Neutrophil (primary cell): ENCODE data around the gene MYH3.

ENCODE experiments used
- H3K27ac ChIP-seq: fragments of 200-600 bp; sonication (generic); 2 replicates; pipeline ENCODE4 v1.5.1; 2016; ENCODE audit warnings: mild to moderate bottlenecking, moderate library complexity
- H3K27me3 ChIP-seq: fragments of 200-600 bp; sonication (generic); 2 replicates; pipeline ENCODE4 v1.6.0; 2016; ENCODE audit warnings: mild to moderate bottlenecking
- H3K36me3 ChIP-seq: fragments of 200-600 bp; sonication (generic); 2 replicates; pipeline ENCODE4 v1.5.1; 2017
- H3K4me1 ChIP-seq, 2 experiments: fragments of 200-600 bp in 1 of 2; sonication (generic) in 1 of 2; 1 replicate in 1 of 2; 2 replicates in 1 of 2; pipeline versions ENCODE4 v1.5.1 to v1.6.1; 2013 to 2016; ENCODE audit warnings: low read depth in 1 of 2, low read length in 1 of 2, mild to moderate bottlenecking in 1 of 2, moderate library complexity in 1 of 2; ENCODE audit not compliant: control insufficient read depth in 1 of 2, insufficient read depth in 1 of 2
- H3K4me3 ChIP-seq, 2 experiments: fragments of 200-600 bp in 1 of 2; sonication (generic) in 1 of 2; 1 replicate in 1 of 2; 2 replicates in 1 of 2; pipeline ENCODE4 v1.5.1; 2013 to 2016; ENCODE audit warnings: low read depth in 1 of 2, low read length in 1 of 2, mild to moderate bottlenecking in 1 of 2, moderate library complexity in 1 of 2
- H3K9me3 ChIP-seq: fragments of 200-600 bp; sonication (generic); 2 replicates; pipeline ENCODE4 v1.5.1; 2016
- TF ChIP-seq, protein P1 (sequence below): fragments of 200-600 bp; sonication (generic); IDR thresholded peaks from 2 replicates; pipeline ENCODE4 v1.5.1; 2016; ENCODE audit warnings: antibody characterized with exemption

Gene MYH3

GRCh38 chr17:10589553-10590145 is 67.5 kb downstream of the MYH3 start:
- H3K27me3 ChIP-seq = peaks cover 9% of the 10 kb centered on the region
- H3K27ac ChIP-seq = no peak overlapping the region
- H3K9me3 ChIP-seq = no peaks in the 10 kb centered on the region
- H3K36me3 ChIP-seq = no peaks in the 10 kb centered on the region
- H3K4me1 ChIP-seq = no peaks in the 10 kb centered on the region
- TF ChIP-seq, protein P1, sequence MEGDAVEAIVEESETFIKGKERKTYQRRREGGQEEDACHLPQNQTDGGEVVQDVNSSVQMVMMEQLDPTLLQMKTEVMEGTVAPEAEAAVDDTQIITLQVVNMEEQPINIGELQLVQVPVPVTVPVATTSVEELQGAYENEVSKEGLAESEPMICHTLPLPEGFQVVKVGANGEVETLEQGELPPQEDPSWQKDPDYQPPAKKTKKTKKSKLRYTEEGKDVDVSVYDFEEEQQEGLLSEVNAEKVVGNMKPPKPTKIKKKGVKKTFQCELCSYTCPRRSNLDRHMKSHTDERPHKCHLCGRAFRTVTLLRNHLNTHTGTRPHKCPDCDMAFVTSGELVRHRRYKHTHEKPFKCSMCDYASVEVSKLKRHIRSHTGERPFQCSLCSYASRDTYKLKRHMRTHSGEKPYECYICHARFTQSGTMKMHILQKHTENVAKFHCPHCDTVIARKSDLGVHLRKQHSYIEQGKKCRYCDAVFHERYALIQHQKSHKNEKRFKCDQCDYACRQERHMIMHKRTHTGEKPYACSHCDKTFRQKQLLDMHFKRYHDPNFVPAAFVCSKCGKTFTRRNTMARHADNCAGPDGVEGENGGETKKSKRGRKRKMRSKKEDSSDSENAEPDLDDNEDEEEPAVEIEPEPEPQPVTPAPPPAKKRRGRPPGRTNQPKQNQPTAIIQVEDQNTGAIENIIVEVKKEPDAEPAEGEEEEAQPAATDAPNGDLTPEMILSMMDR = no peak
- no peak overlapping the region for H3K4me3 ChIP-seq

GRCh38 chr17:10585529-10585928 is 71.6 kb downstream of the MYH3 start:
- Histone ChIP-seq H3K27ac (no peak overlapping the region), H3K36me3 (no peaks in the 10 kb centered on the region), H3K4me3 (no peak overlapping the region), H3K4me1 (no peaks in the 10 kb centered on the region), H3K27me3 (peaks cover 21% of the 10 kb centered on the region), H3K9me3 (no peaks in the 10 kb centered on the region)
- TF ChIP-seq, protein P1 = no peak

DNA sequence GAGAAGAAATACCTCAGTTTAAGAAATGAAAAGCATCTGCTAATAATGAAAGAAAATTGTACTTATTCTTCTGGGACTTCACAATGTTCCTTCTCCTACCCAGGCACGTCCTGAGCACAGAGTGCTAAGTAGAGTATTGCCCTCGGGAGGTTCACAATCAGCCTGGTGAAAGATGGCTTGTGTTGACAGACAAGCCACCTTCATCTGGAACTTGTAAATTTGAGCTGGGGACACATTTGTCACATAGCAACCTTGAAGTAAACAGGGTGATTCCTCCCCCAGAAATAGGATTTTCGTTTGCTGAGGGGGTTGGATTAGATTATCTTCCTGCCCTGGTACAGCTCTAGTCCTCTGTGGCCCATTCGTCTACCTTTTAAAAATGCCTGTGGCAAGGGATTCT is 73.3 kb downstream of the MYH3 start:
- Histone ChIP-seq H3K27me3 (peaks cover 21% of the 10 kb centered on the region), H3K27ac (no peak overlapping the region), H3K4me1 (no peaks in the 10 kb centered on the region), H3K9me3 (no peaks in the 10 kb centered on the region), H3K36me3 (no peaks in the 10 kb centered on the region), H3K4me3 (no peak overlapping the region)
- TF ChIP-seq, protein P1 = no peak

GRCh38 chr17:10579270-10579669 is 77.8 kb downstream of the MYH3 start:
- TF ChIP-seq, protein P1 = no peak
- Histone ChIP-seq H3K27me3 (peaks cover 24% of the 10 kb centered on the region), H3K36me3 (no peaks in the 10 kb centered on the region), H3K4me1 (no peaks in the 10 kb centered on the region), H3K9me3 (no peaks in the 10 kb centered on the region), H3K4me3 (no peak overlapping the region), H3K27ac (no peak overlapping the region)
